Measurements from ENCODE around the gene RAI14.
A peak's percentile ranks its signal among the peaks of the same experiment; 100 is the strongest.

The RAI14 gene

DNA sequence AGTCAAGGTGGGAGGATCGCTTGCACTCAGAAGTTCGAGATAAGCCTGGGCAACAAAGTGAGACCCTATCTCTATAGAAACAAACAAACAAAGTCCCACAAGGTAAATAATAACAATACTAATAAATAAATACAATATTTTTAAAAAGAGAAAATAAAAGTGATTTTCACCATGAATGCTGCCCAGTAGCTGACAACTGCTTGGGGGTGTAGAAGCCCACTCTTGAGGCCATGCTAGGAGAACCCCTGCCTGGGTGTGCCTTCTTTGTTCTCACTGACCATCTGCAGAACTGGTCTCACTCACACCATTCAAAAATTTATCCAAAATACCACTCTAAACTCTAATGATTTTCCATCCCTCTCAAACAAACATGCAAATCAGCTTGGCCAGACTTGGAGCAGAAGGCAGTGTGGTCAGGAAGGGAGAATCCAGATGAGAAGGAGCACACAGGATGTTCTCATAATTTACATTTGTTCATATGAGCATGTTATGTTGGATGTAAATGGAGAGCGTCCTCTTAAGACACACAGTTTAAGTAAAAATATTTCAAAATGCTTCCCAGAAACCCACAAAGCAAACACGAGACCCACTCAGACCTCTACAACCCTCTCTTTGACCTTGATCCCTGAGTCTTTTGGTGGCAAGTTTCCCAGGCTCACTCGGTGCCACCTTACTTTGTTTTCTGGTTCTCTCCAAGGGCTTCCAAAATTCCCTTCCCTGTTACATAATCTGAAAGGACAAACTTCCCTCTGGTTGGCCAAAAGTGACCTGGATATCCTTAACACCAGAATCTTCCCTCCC, 7.9 kb upstream of the RAI14 start:
- no peak for TF ChIP-seq POLR2A (IDR thresholded peaks at IDR 0.05; ENCODE audit: low read depth, low read length)
- TF ChIP-seq POLR2AphosphoS5 (IDR thresholded peaks at IDR 0.05; ENCODE audit: low read depth, low read length), result no peak
- TF ChIP-seq TAF1 (IDR thresholded peaks at IDR 0.05; ENCODE audit: borderline replicate concordance, low read depth, low read length), result no peak
- no peak for DNase-seq (ENCODE audit: insufficient read length)
- FAIRE-seq, result no peak

DNA sequence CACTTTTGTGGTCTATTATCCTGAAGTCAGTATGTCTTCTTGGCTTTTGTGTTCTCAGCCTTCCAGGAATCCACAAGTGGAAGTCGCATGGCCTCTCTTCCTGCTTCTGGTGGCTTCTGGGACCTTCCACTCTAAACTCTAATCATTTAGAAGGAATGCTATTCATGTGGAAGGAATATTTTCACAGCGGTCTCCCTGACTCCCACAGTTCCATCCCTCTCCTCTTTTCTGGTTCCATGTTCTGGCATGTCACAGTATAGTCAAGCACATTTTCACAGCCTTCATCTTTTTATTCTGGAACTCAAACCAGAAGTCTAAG, 7.3 kb upstream of the RAI14 start:
- TF ChIP-seq TAF1 (IDR thresholded peaks at IDR 0.05; ENCODE audit: borderline replicate concordance, low read depth, low read length), result no peak
- no peak for TF ChIP-seq POLR2A (IDR thresholded peaks at IDR 0.05; ENCODE audit: low read depth, low read length)
- no peak for TF ChIP-seq POLR2AphosphoS5 (IDR thresholded peaks at IDR 0.05; ENCODE audit: low read depth, low read length)
- no peak for FAIRE-seq
- no peak for DNase-seq (ENCODE audit: insufficient read length)

DNA sequence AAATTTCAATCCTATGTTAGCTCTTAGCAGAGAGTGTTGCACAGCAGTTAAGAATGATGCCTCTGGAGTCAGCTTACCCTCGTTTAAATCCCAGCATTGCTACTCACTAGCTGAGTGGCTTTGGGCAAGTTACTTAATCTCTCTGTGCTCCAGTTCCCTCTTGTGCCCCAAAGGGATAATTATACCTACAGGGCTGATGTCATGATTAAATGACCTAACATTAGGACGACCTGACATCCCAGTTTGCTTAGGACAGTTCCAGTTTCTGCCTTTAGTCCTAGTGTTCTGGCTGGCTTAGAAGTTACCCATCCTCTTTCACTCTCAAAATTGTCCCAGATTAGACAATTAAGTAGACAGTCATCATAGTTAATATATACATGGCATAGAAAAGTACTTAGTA, 4.3 kb upstream of the RAI14 start:
- DNase-seq (ENCODE audit: insufficient read length), result no peak
- FAIRE-seq, result no peak
- no peak for TF ChIP-seq POLR2A (IDR thresholded peaks at IDR 0.05; ENCODE audit: low read depth, low read length)
- no peak for TF ChIP-seq TAF1 (IDR thresholded peaks at IDR 0.05; ENCODE audit: borderline replicate concordance, low read depth, low read length)
- no peak for TF ChIP-seq POLR2AphosphoS5 (IDR thresholded peaks at IDR 0.05; ENCODE audit: low read depth, low read length)

DNA sequence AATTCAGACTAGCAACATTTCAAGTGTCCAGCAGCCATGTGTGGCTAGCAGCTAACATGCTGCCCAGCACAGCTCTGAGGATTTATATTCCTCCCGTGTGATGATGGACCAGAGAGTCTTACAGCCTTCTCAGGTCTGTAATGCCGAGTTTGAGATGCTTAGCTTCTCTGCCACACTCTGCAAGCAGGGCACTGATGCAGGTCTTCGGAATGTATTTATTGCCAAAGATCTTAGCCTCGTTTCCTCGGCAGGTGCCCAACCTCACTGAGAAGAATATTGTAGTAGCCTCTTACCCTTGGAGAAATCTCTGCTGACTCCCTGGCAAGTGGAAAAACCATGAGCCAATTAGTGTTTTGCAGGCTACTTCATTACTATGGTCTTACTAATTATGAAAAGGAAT, 3.7 kb upstream of the RAI14 start:
- TF ChIP-seq POLR2A (IDR thresholded peaks at IDR 0.05; ENCODE audit: low read depth, low read length) (no peak), POLR2AphosphoS5 (IDR thresholded peaks at IDR 0.05; ENCODE audit: low read depth, low read length) (no peak), TAF1 (IDR thresholded peaks at IDR 0.05; ENCODE audit: borderline replicate concordance, low read depth, low read length) (no peak)
- no peak for DNase-seq (ENCODE audit: insufficient read length)
- no peak for FAIRE-seq

DNA sequence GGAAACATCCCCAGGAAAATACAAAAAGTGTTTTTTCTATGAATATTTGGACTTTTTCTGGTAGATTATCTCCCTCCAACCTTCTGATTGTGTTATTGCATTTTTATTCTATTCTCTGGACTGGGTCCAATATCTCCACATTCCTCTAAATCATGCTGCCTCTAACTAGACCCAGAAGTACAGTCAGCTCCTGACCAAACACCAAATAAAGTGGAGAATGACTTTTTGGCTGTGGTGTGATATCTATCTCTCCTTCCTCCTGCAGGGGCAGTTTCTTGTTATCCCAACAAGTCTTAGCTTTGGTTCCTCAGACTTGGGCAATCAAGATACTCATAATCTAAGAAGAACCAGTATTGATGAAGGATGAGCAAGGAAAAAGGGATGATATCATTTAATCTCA, 3.2 kb upstream of the RAI14 start:
- FAIRE-seq (no peak), DNase-seq (ENCODE audit: insufficient read length) (no peak)
- TF ChIP-seq TAF1 (IDR thresholded peaks at IDR 0.05; ENCODE audit: borderline replicate concordance, low read depth, low read length), result no peak

DNA sequence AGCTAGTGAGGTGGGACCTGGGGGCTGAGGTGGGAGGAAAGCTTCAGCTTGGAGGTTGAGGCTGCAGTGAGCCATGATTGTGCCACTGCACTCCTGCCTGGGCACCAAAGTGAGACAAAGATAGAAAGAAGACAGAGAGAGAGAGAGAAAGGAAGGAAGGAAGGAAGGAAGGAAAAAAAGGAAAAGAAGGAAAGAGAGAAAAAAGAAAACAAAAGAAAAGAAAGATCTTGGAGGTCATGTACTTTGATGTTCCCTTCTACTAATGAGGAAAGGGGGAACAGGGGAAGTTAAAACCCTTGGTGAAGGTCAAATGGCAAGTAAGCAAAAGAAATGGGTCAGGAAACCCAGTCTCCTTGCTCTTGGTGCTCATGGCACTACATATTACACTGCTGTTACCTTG, 2.4 kb upstream of the RAI14 start:
- TF ChIP-seq TAF1 (IDR thresholded peaks at IDR 0.05; ENCODE audit: borderline replicate concordance, low read depth, low read length) (no peak), POLR2AphosphoS5 (IDR thresholded peaks at IDR 0.05; ENCODE audit: low read depth, low read length) (no peak), POLR2A (IDR thresholded peaks at IDR 0.05; ENCODE audit: low read depth, low read length) (no peak)
- FAIRE-seq (no peak), DNase-seq (ENCODE audit: insufficient read length) (no peak)

DNA sequence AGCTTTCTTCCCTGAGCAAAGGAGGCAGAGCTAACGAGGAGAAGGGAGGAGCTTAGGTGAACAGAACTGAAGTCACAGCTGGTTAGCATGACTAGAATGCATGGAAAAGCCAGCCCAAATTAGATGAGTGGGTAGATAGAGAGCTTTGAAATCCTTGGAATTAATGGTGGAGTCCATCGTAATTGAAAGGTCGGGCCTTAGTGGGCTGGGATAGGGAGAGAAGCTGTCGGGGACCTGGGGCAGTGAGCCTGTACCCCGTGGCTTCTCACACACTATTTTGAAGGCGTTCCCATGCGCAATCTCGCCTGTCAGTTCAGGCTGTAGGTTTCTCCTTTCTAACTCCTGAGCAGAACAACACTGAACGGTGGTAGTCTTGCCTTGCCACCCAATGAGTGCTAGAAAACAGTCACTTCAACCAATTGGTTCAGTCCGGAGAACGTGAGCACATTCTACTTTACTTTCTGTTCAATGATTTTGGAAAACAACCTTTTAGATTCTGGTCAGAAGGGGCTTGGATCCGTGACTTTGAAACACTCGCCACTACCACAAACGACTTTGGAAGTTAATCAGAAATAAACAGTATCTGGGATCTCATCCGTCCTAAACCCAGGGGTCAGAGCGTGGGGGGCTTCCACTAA, 655 bp upstream of the RAI14 start:
- TF ChIP-seq POLR2A (IDR thresholded peaks at IDR 0.05; ENCODE audit: low read depth, low read length), result no peak
- no peak for TF ChIP-seq POLR2AphosphoS5 (IDR thresholded peaks at IDR 0.05; ENCODE audit: low read depth, low read length)
- TF ChIP-seq TAF1 (IDR thresholded peaks at IDR 0.05; ENCODE audit: borderline replicate concordance, low read depth, low read length), result no peak
- DNase-seq (ENCODE audit: insufficient read length), result no peak
- FAIRE-seq, result peak; percentile 27

DNA sequence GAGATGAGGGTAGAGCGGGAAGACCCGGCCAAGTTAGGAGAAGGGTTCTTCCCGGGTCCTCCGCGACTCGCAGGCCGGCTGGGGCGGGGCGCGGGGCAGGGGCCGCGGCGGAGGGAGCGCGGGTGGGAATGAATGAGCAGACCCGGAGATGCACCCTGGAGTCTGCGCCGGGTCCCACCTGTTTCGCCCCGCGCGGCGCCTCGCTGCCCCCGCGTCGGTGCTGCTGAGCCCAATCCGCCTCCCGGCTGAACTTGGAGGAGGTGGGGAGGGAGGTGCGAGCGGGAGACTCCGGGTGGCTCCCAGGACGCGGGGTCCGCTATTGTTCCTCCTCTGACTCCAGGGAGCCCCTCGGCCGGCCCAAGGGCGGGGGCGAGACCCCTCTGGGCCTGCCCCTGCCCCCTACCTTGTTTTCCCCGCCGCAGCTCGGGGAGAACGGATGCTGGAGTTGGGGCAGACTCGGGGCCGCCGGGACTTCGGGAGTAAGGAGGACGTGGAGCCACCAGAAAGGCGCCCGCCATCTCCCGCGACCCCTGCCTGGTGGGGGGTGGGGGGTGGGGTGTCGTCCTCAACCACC, 659 bp downstream of the RAI14 start:
- DNase-seq (ENCODE audit: insufficient read length) (peak; percentile 22), FAIRE-seq (no peak)
- TF ChIP-seq POLR2A (IDR thresholded peaks at IDR 0.05; ENCODE audit: low read depth, low read length), result no peak
- no peak for TF ChIP-seq TAF1 (IDR thresholded peaks at IDR 0.05; ENCODE audit: borderline replicate concordance, low read depth, low read length)
- TF ChIP-seq POLR2AphosphoS5 (IDR thresholded peaks at IDR 0.05; ENCODE audit: low read depth, low read length), result no peak

DNA sequence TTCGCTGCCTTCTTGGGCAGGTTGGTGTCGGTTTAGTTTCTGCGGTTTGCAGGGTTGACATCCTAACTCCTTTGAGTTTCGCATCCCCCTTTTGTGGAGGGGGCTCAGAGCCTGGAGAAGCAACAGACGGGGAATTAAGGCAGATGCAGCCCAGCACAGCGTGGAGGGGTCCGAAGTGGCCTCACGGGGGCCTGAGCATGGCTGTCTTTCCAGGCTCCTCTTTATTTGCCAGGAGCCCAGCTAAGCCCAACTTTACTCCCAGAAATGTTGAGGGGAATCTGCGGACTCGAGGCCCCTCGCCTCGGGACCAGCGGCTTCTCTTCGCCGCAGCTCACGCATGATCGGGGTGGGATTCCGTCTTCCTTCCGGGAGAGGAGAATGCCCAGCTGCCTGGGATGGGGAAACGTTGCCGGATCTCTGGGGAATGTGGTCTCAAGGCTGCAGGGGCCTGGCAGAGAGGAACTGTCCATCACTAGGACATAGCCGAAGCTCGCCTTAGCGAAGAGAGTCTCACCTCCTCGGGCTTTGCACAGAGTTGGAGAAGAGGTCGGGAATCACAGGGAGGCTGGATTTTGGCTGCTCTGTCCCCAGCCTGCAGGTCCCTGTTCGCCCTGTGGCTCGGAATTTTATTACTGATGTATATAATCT, 1.3 kb downstream of the RAI14 start:
- no peak for FAIRE-seq
- DNase-seq (ENCODE audit: insufficient read length), result no peak
- no peak for TF ChIP-seq TAF1 (IDR thresholded peaks at IDR 0.05; ENCODE audit: borderline replicate concordance, low read depth, low read length)
- TF ChIP-seq POLR2AphosphoS5 (IDR thresholded peaks at IDR 0.05; ENCODE audit: low read depth, low read length), result no peak
- TF ChIP-seq POLR2A (IDR thresholded peaks at IDR 0.05; ENCODE audit: low read depth, low read length), result no peak

DNA sequence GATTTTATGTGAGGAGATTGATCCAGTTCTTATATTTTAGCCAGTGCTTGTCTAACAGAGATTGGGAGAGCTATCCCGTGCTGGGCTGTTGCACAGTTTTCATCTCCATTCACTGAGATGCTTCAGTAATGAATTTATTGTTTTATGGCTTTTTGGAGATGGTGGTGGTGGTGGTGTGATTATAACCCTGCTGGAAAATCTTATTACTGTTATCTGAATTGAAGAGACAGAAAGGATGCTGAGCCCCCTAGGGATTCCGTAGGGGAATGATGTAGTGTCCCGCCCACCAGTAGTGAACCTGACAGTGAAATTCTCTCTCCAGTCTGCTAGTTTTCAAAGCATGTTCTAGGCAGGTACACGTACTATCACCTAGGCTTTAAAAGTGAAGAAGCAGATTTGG, 1.9 kb downstream of the RAI14 start:
- FAIRE-seq, result no peak
- DNase-seq (ENCODE audit: insufficient read length), result no peak
- no peak for TF ChIP-seq POLR2A (IDR thresholded peaks at IDR 0.05; ENCODE audit: low read depth, low read length)
- TF ChIP-seq POLR2AphosphoS5 (IDR thresholded peaks at IDR 0.05; ENCODE audit: low read depth, low read length), result no peak
- no peak for TF ChIP-seq TAF1 (IDR thresholded peaks at IDR 0.05; ENCODE audit: borderline replicate concordance, low read depth, low read length)

DNA sequence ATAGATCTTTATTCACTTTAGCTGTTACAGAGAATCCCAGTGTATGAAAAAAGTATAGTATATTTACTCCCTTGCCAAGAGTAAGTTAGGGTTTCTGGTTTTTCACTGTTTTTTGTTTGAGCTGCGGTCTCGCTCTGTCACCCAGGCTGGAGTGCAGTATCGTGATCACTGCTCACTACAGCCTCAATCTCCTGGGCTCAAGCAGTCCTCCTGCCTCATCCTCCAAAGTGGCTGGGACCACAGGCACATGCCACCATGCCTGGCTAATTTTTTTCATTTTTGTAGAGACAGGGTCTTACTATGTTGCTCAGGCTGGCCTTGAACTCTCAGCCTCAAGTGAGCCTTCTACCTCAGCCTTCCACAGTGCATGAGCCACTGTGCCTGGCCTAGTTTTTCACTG, 3.0 kb downstream of the RAI14 start:
- no peak for FAIRE-seq
- TF ChIP-seq POLR2AphosphoS5 (IDR thresholded peaks at IDR 0.05; ENCODE audit: low read depth, low read length) (no peak), POLR2A (IDR thresholded peaks at IDR 0.05; ENCODE audit: low read depth, low read length) (no peak), TAF1 (IDR thresholded peaks at IDR 0.05; ENCODE audit: borderline replicate concordance, low read depth, low read length) (no peak)
- no peak for DNase-seq (ENCODE audit: insufficient read length)

DNA sequence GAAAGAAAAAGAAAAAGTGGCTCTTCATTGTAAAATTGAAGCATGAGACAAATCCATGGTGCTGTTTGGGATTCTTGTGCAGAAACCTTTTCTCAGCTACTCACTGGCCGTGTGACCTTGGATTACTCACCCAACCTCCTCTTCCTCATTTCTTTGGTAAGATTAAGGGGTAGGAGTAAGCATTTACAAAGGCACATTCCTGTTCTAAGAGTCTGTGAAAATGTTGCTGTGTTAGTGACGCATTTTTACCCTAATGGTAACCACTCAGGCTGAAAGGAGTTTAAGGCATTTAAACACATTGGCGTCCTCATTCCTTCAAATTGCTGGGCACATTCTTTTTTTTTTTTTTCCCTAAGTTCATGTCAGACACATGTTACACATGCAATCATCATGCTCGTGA, 4.3 kb downstream of the RAI14 start:
- no peak for FAIRE-seq
- TF ChIP-seq TAF1 (IDR thresholded peaks at IDR 0.05; ENCODE audit: borderline replicate concordance, low read depth, low read length) (no peak), POLR2A (IDR thresholded peaks at IDR 0.05; ENCODE audit: low read depth, low read length) (no peak), POLR2AphosphoS5 (IDR thresholded peaks at IDR 0.05; ENCODE audit: low read depth, low read length) (no peak)
- DNase-seq (ENCODE audit: insufficient read length), result no peak

Data from GM12892 (cell line).